HEK293 (cell line): ENCODE results near the gene FRMPD2.
"Not testable (repeated sequence)": the region's sequence is repeated elsewhere in the genome, so short reads cannot be mapped to it uniquely, and the experiment has no call there.

Source experiments
- CTCF ChIA-PET: fragments of 350-600 bp; formaldehyde crosslinking; extraction: SDS; loops from one replicate; lab custom pipeline; 2021; ENCODE audit warnings: antibody characterized with exemption; lab: Yijun Ruan, JAX
- POLR2A ChIA-PET: fragments of 300-600 bp; formaldehyde crosslinking; extraction: SDS; loops from one replicate; lab custom pipeline; 2020; ENCODE audit warnings: antibody characterized with exemption, inconsistent platforms; lab: Yijun Ruan, JAX
- H3K27ac ChIP-seq: fragments of 200-500 bp; sonication (Bioruptor generic); 2 replicates; pipeline ENCODE4 v1.5.1; 2014; ENCODE audit warnings: low read depth, low read length, control low read depth, inconsistent platforms; ENCODE audit errors: extremely low read depth
- H3K36me3 ChIP-seq, 2 experiments: fragments of 200-500 bp in 1 of 2; sonication (Bioruptor generic) in 1 of 2; 1 replicate in 1 of 2; 2 replicates in 1 of 2; pipeline ENCODE4 v1.5.1; 2014 to 2017; ENCODE audit warnings: inconsistent platforms in 2 of 2, low read length in 2 of 2; ENCODE audit not compliant: control insufficient read depth in 2 of 2, insufficient read depth in 1 of 2
- H3K4me1 ChIP-seq: fragments of 200-500 bp; sonication (Bioruptor generic); 2 replicates; pipeline ENCODE4 v1.5.1; 2014; ENCODE audit warnings: mild to moderate bottlenecking, low read length, inconsistent platforms; ENCODE audit not compliant: control insufficient read depth, insufficient read depth
- H3K4me3 ChIP-seq: 2 replicates; pipeline ENCODE4 v1.5.1; 2011; ENCODE audit warnings: low read depth, mild to moderate bottlenecking, control low read depth, low read length, moderate library complexity
- H3K9me3 ChIP-seq: fragments of 200-500 bp; sonication (Bioruptor generic); 2 replicates; pipeline ENCODE4 v1.5.1; 2014; ENCODE audit warnings: low read depth, low read length, inconsistent platforms; ENCODE audit not compliant: control insufficient read depth, insufficient read depth
- CTCF ChIP-seq: fragments of 450-650 bp; formaldehyde crosslinking; IDR thresholded peaks from 2 replicates; pipeline ENCODE4 v1.5.1; 2016; ENCODE audit warnings: missing biosample characterization, missing genetic modification characterization
- GLIS1 ChIP-seq: fragments of 450-650 bp; formaldehyde crosslinking; IDR thresholded peaks from 2 replicates; pipeline ENCODE4 v1.5.1; 2016; ENCODE audit warnings: missing biosample characterization, missing genetic modification characterization
- OSR2 ChIP-seq: fragments of 450-650 bp; formaldehyde crosslinking; IDR thresholded peaks from 2 replicates; pipeline ENCODE4 v1.5.1; 2016; ENCODE audit warnings: missing biosample characterization, missing genetic modification characterization
- RBAK ChIP-seq: fragments of 450-650 bp; formaldehyde crosslinking; IDR thresholded peaks from 2 replicates; pipeline ENCODE4 v1.5.1; 2016; ENCODE audit warnings: missing biosample characterization, missing genetic modification characterization
- REPIN1 ChIP-seq: fragments of 450-650 bp; formaldehyde crosslinking; IDR thresholded peaks from 2 replicates; pipeline ENCODE4 v1.5.1; 2017; ENCODE audit warnings: missing biosample characterization, missing genetic modification characterization, low read depth
- SALL2 ChIP-seq: fragments of 450-650 bp; formaldehyde crosslinking; IDR thresholded peaks from 2 replicates; pipeline ENCODE4 v1.5.0; 2017; ENCODE audit warnings: missing biosample characterization, mild to moderate bottlenecking, missing genetic modification characterization, borderline replicate concordance
- SP7 ChIP-seq: fragments of 450-650 bp; formaldehyde crosslinking; IDR thresholded peaks from 2 replicates; pipeline ENCODE4 v1.5.1; 2016; ENCODE audit warnings: missing biosample characterization, missing genetic modification characterization
- TRIM28 ChIP-seq: IDR thresholded peaks from 2 replicates; pipeline ENCODE4 v1.6.1; 2011; ENCODE audit warnings: low read length, control low read depth, borderline replicate concordance
- ZNF114 ChIP-seq: fragments of 450-650 bp; formaldehyde crosslinking; IDR thresholded peaks from 2 replicates; pipeline ENCODE4 v1.5.0; 2017; ENCODE audit warnings: missing biosample characterization, missing genetic modification characterization
- ZNF138 ChIP-seq: fragments of 450-650 bp; formaldehyde crosslinking; IDR thresholded peaks from 2 replicates; pipeline ENCODE4 v1.5.1; 2016; ENCODE audit warnings: missing biosample characterization, missing genetic modification characterization, borderline replicate concordance
- ZNF174 ChIP-seq: fragments of 450-650 bp; formaldehyde crosslinking; IDR thresholded peaks from 2 replicates; pipeline ENCODE4 v1.5.0; 2017; ENCODE audit warnings: missing biosample characterization, mild to moderate bottlenecking, missing genetic modification characterization
- ZNF184 ChIP-seq: fragments of 450-650 bp; IDR thresholded peaks from 2 replicates; pipeline ENCODE4 v1.5.1; 2018; ENCODE audit warnings: missing biosample characterization, mild to moderate bottlenecking, missing genetic modification characterization
- ZNF2 ChIP-seq: fragments of 450-650 bp; formaldehyde crosslinking; IDR thresholded peaks from 2 replicates; pipeline ENCODE4 v1.5.1; 2016; ENCODE audit warnings: missing biosample characterization, missing genetic modification characterization
- ZNF239 ChIP-seq: fragments of 450-650 bp; formaldehyde crosslinking; IDR thresholded peaks from 2 replicates; pipeline ENCODE4 v1.5.1; 2016; ENCODE audit warnings: missing biosample characterization, missing genetic modification characterization
- ZNF362 ChIP-seq: fragments of 450-650 bp; formaldehyde crosslinking; IDR thresholded peaks from 2 replicates; pipeline ENCODE4 v1.5.1; 2016; ENCODE audit warnings: missing biosample characterization, missing genetic modification characterization
- ZNF37A ChIP-seq: fragments of 450-650 bp; IDR thresholded peaks from 2 replicates; pipeline ENCODE4 v1.5.1; 2018; ENCODE audit warnings: missing biosample characterization, missing genetic modification characterization
- ZNF433 ChIP-seq: fragments of 450-650 bp; formaldehyde crosslinking; IDR thresholded peaks from 2 replicates; pipeline ENCODE4 v1.5.1; 2016; ENCODE audit warnings: missing biosample characterization, missing genetic modification characterization, low read depth
- ZNF473 ChIP-seq: fragments of 450-650 bp; formaldehyde crosslinking; IDR thresholded peaks from 2 replicates; pipeline ENCODE4 v1.5.1; 2017; ENCODE audit warnings: missing biosample characterization, missing genetic modification characterization
- ZNF521 ChIP-seq: fragments of 450-650 bp; formaldehyde crosslinking; IDR thresholded peaks from 2 replicates; pipeline ENCODE4 v1.5.1; 2017; ENCODE audit warnings: missing biosample characterization, mild to moderate bottlenecking, missing genetic modification characterization
- ZNF530 ChIP-seq: fragments of 450-650 bp; formaldehyde crosslinking; IDR thresholded peaks from 2 replicates; pipeline ENCODE4 v1.5.1; 2016; ENCODE audit warnings: low read depth, missing biosample characterization, missing genetic modification characterization
- ZNF544 ChIP-seq: fragments of 450-650 bp; formaldehyde crosslinking; IDR thresholded peaks from 2 replicates; pipeline ENCODE4 v1.5.0; 2017; ENCODE audit warnings: missing biosample characterization, missing genetic modification characterization
- ZNF558 ChIP-seq: fragments of 450-650 bp; formaldehyde crosslinking; IDR thresholded peaks from 2 replicates; pipeline ENCODE4 v1.5.1; 2016; ENCODE audit warnings: missing biosample characterization, missing genetic modification characterization
- ZNF560 ChIP-seq: fragments of 450-650 bp; formaldehyde crosslinking; IDR thresholded peaks from 2 replicates; pipeline ENCODE4 v1.5.1; 2017; ENCODE audit warnings: missing biosample characterization, missing genetic modification characterization, borderline replicate concordance
- ZNF596 ChIP-seq: fragments of 450-650 bp; IDR thresholded peaks from 2 replicates; pipeline ENCODE4 v1.5.0; 2018; ENCODE audit warnings: missing biosample characterization, mild to moderate bottlenecking, missing genetic modification characterization, moderate library complexity
- ZNF623 ChIP-seq: fragments of 450-650 bp; formaldehyde crosslinking; IDR thresholded peaks from 2 replicates; pipeline ENCODE4 v1.5.1; 2016; ENCODE audit warnings: missing biosample characterization, missing genetic modification characterization
- ZNF785 ChIP-seq: fragments of 450-650 bp; formaldehyde crosslinking; IDR thresholded peaks from 2 replicates; pipeline ENCODE4 v1.5.1; 2016; ENCODE audit warnings: missing biosample characterization, missing genetic modification characterization
- TF ChIP-seq, protein P1 (sequence below): fragments of 450-650 bp; formaldehyde crosslinking; IDR thresholded peaks from 2 replicates; pipeline ENCODE4 v1.5.1; 2016; ENCODE audit warnings: missing biosample characterization, missing genetic modification characterization

FRMPD2 gene

GRCh38 chr10:48245977-48246376 lies 28.5 kb downstream of the FRMPD2 start:
- Histone ChIP-seq H3K36me3 (no peaks in the 10 kb centered on the region), H3K27ac (no peak overlapping the region), H3K4me3 (no peak overlapping the region), H3K4me1 (no peaks in the 10 kb centered on the region), H3K9me3 (no peaks in the 10 kb centered on the region)
- TF ChIP-seq SALL2 (tag by site-specific recombination) (no peak), OSR2 (tag by site-specific recombination) (no peak), TRIM28 (no peak), REPIN1 (tag by site-specific recombination) (no peak), ZNF530 (tag by site-specific recombination) (no peak), ZNF560 (tag by site-specific recombination) (no peak), ZNF521 (tag by site-specific recombination) (no peak), ZNF2 (tag by site-specific recombination) (no peak)
- ChIA-PET CTCF (interaction anchor here (0.7 kb wide), 1 partner anchor 31 kb away, joined by 3 read pairs; no protein-coding TSS in a partner anchor), POLR2A (no interaction called here)

DNA sequence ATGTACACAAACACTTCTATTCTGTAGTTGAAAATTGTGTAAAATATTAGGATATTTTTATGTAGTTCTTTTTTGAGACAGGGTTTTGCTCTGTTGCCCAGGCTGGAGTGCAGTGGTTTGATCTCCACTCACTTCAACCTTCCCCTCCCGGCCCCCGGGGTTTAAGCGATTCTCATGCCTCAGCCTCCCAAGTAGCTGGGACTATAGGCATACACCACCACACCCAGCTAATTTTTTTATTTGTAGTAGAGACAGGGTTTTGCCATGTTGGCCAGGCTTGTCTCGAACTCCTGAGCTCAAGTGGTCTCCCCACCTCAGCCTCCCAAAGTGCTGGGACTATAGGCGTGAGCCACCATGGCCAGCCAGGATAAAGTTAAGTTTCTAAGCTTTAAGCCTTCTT lies 30.6 kb downstream of the FRMPD2 start:
- H3K4me3 ChIP-seq, H3K36me3 ChIP-seq, H3K4me1 ChIP-seq, H3K9me3 ChIP-seq, POLR2A ChIA-PET, CTCF ChIA-PET, H3K27ac ChIP-seq: not testable (repeated sequence)

GRCh38 chr10:48243487-48243886 lies 31.0 kb downstream of the FRMPD2 start:
- TF ChIP-seq ZNF174 (tag by site-specific recombination), result no peak
- TF ChIP-seq, protein P1, sequence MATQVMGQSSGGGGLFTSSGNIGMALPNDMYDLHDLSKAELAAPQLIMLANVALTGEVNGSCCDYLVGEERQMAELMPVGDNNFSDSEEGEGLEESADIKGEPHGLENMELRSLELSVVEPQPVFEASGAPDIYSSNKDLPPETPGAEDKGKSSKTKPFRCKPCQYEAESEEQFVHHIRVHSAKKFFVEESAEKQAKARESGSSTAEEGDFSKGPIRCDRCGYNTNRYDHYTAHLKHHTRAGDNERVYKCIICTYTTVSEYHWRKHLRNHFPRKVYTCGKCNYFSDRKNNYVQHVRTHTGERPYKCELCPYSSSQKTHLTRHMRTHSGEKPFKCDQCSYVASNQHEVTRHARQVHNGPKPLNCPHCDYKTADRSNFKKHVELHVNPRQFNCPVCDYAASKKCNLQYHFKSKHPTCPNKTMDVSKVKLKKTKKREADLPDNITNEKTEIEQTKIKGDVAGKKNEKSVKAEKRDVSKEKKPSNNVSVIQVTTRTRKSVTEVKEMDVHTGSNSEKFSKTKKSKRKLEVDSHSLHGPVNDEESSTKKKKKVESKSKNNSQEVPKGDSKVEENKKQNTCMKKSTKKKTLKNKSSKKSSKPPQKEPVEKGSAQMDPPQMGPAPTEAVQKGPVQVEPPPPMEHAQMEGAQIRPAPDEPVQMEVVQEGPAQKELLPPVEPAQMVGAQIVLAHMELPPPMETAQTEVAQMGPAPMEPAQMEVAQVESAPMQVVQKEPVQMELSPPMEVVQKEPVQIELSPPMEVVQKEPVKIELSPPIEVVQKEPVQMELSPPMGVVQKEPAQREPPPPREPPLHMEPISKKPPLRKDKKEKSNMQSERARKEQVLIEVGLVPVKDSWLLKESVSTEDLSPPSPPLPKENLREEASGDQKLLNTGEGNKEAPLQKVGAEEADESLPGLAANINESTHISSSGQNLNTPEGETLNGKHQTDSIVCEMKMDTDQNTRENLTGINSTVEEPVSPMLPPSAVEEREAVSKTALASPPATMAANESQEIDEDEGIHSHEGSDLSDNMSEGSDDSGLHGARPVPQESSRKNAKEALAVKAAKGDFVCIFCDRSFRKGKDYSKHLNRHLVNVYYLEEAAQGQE (tag by site-specific recombination), result no peak
- no peak for TF ChIP-seq ZNF623 (tag by site-specific recombination)
- TF ChIP-seq ZNF239 (tag by site-specific recombination), result no peak
- TF ChIP-seq RBAK (tag by site-specific recombination), result no peak
- no peak for TF ChIP-seq ZNF362 (tag by site-specific recombination)
- TF ChIP-seq ZNF544 (tag by site-specific recombination), result no peak
- no peak for TF ChIP-seq SP7 (tag by site-specific recombination)
- no peak for TF ChIP-seq CTCF (tag by site-specific recombination)
- no peak for TF ChIP-seq ZNF596 (tag by site-specific recombination)
- no peak for TF ChIP-seq ZNF138 (tag by site-specific recombination)
- no peak for TF ChIP-seq ZNF785 (tag by site-specific recombination)
- TF ChIP-seq ZNF184 (tag by site-specific recombination), result no peak
- no peak for TF ChIP-seq ZNF433 (tag by site-specific recombination)
- TF ChIP-seq ZNF558, result no peak
- TF ChIP-seq ZNF114 (tag by site-specific recombination), result no peak
- TF ChIP-seq GLIS1 (tag by site-specific recombination), result no peak
- TF ChIP-seq ZNF37A (tag by site-specific recombination), result no peak
- TF ChIP-seq ZNF473 (tag by site-specific recombination), result no peak
- ChIA-PET POLR2A (no interaction called here), CTCF (no interaction called here)
- Histone ChIP-seq H3K4me1 (no peaks in the 10 kb centered on the region), H3K9me3 (no peaks in the 10 kb centered on the region), H3K36me3 (no peaks in the 10 kb centered on the region), H3K27ac (no peak overlapping the region), H3K4me3 (no peak overlapping the region)
